Forelimb muscle (tissue), 1 donor: ENCODE measurements around the gene CENPQ. TPM values are rescaled to one million over a fixed set of nuclear protein-coding genes. Genes with fewer than 3 reads are reported as not detected.

ENCODE experiments used
- DNase-seq: peaks from one replicate; pipeline ENCODE4 v3.0.0-alpha.2; 2013; ENCODE audit warnings: low read depth
- polyA plus RNA-seq: library from polyadenylated mRNA; unstranded; fragments of 120-200 nt; gene quantifications from one replicate; pipeline ENCODE4 v1.2.1, GENCODE V29; 2013; ENCODE audit not compliant: insufficient read length

CENPQ gene
- polyA plus RNA-seq, 1 donor, result 7.5 TPM

DNA sequence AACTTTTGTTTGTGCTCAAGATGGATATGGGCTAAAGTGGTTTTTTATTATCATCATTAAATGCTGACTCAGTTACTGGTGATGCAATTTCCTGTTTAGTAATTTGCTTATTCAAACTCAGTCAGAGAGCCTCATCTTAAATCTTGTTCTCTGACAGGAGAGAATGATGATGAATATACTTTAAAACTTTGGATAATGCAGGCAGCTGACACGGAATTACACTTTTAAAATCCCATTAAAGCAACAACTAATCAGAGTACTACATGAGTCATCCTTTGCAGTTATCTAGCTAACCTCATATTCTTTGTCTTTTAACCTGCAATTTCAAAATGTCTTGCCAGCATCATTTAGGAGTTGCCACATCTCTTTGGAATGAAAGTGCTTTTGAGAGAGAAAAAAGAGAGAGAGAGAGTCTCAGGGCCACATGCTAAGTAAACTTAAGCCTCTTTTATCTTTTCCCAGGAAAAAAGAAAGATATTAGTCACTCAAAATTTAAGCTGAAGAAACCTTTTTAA is 78.1 kb downstream of the CENPQ start:
- DNase-seq, result no peak

DNA sequence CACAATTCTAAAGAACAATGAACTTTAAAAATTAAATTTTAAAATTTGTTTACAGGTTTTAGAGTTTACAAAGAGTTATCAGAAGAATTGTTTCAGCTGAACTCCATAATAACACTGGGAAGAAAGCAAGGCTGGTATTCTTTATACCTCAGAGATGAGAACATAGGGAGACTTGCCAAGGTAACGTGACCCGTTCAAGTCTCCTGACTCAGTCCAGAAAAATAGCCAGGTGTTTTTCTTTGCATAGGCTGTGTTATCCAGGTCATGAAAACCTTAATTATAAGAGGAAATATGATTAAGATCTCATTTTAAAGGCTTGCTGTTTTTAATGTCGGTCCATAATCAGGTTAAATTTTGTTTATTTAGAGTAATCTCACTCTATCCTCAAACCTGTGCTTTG is 78.8 kb downstream of the CENPQ start:
- no peak for DNase-seq

Other genes starting within 250 kb of the CENPQ start
- 18.8 TPM for gene MMUT, start 117 bp upstream of the CENPQ start, polyA plus RNA-seq
- not detected for gene GLYATL3, start 36.6 kb downstream of the CENPQ start, polyA plus RNA-seq
- 3.2 TPM for gene C6orf141, start 87.3 kb downstream of the CENPQ start, polyA plus RNA-seq
- 0.80 TPM for gene RHAG, start 173.5 kb downstream of the CENPQ start, polyA plus RNA-seq